Epithelial cell of proximal tubule (primary cell): ENCODE measurements around the gene SEMA3A. TPM values are rescaled to one million over a fixed set of nuclear protein-coding genes. Genes with fewer than 3 reads are reported as not detected.

ENCODE experiments used
- DNase-seq: peaks from one replicate; pipeline ENCODE4 v3.0.0-alpha.2; 2011; ENCODE audit warnings: low read depth
- H3K4me3 ChIP-seq: 2 replicates; pipeline ENCODE4 v1.5.1; 2011; ENCODE audit warnings: low read depth, mild to moderate bottlenecking, low read length
- total RNA-seq: library from RNA; depleted of rRNA; stranded (reverse); fragments of >200 nt; gene quantifications from 2 replicates; pipeline ENCODE4 v1.2.3, GENCODE V29; 2015
- TF ChIP-seq, protein P1 (sequence below): conservative IDR thresholded peaks from 2 replicates; pipeline ENCODE4 v1.5.1; 2012; ENCODE audit warnings: low read depth, mild to moderate bottlenecking, low read length

The SEMA3A gene
- total RNA-seq, 1 donor from 2014 or later = 13.7 TPM

DNA sequence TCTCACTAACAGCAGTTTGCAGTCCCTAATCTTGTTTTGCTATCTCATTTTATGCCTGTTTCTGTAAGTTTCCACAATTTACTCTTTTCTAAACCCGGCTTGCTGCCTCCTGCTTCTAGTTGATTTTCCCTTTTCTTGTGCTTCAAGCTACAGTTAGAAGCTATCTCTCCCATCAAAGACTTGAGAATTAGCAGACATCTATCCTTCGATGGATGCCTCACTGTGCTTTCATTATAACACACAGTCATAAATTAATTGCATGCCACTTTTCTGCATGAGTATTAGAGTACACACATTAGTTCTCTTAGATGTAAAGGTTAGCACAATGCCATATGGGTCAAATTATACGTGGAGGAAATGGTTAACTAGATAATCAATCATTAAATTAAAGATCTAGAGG, 48.7 kb downstream of the SEMA3A start:
- no peak overlapping the region for H3K4me3 ChIP-seq
- TF ChIP-seq, protein P1, sequence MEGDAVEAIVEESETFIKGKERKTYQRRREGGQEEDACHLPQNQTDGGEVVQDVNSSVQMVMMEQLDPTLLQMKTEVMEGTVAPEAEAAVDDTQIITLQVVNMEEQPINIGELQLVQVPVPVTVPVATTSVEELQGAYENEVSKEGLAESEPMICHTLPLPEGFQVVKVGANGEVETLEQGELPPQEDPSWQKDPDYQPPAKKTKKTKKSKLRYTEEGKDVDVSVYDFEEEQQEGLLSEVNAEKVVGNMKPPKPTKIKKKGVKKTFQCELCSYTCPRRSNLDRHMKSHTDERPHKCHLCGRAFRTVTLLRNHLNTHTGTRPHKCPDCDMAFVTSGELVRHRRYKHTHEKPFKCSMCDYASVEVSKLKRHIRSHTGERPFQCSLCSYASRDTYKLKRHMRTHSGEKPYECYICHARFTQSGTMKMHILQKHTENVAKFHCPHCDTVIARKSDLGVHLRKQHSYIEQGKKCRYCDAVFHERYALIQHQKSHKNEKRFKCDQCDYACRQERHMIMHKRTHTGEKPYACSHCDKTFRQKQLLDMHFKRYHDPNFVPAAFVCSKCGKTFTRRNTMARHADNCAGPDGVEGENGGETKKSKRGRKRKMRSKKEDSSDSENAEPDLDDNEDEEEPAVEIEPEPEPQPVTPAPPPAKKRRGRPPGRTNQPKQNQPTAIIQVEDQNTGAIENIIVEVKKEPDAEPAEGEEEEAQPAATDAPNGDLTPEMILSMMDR = no peak
- DNase-seq = no peak

DNA sequence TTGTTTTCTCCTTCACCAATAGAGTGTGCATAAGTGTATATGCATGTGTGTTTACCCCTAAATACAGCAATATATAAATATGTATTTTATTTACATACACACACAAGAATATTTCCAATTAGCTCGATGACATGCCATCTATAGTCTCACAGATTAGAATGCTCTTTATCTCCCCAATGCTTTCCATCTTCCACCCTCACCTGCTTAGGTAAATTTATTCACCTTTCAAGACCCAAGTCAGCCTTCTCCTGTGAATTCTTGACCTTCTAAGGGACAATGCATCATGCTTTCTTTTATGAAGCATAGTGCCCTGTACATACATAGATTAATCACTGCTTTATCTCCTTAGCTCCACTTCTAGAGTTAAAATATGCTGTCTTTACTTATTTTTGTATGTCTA, 49.7 kb downstream of the SEMA3A start:
- TF ChIP-seq, protein P1 = no peak
- no peak overlapping the region for H3K4me3 ChIP-seq
- DNase-seq = no peak

DNA sequence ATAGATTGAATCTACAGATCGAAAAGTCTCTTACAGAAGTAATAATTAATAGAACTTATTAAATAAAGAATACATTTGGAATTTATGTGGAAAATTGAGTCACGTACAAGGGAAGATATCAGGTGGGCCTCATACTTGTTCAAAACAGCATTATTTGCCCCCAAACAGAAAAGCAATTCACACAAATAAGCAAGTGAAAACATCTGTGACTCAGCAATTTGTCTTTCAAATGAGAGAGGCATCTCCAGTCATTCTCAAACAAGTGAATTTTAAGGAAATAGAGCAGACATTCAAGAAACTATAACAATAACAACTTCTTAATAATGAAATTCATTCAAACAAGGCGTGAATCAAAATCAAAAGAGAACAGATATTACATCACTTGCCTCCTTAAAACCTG, 50.1 kb downstream of the SEMA3A start:
- DNase-seq = no peak
- no peak overlapping the region for H3K4me3 ChIP-seq
- TF ChIP-seq, protein P1 = no peak

DNA sequence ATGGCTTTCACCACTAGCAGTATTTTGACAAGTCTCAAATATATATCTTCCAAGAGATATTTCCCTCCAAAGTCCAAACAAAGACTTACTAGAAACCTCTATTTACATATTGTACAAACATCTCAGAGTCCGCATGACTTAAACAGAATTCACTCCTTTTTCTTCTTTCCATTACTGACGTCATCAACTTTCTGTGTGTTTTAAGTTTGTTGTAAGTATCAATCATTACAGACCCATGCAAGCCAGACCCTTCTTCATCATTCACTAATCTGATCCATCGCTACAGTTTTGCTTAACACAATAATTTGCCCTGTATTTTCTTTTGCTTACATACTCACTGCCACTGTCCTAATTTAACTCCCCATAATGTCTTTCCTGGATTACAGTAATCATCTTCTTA, 51.9 kb downstream of the SEMA3A start:
- no peak overlapping the region for H3K4me3 ChIP-seq
- DNase-seq = no peak

DNA sequence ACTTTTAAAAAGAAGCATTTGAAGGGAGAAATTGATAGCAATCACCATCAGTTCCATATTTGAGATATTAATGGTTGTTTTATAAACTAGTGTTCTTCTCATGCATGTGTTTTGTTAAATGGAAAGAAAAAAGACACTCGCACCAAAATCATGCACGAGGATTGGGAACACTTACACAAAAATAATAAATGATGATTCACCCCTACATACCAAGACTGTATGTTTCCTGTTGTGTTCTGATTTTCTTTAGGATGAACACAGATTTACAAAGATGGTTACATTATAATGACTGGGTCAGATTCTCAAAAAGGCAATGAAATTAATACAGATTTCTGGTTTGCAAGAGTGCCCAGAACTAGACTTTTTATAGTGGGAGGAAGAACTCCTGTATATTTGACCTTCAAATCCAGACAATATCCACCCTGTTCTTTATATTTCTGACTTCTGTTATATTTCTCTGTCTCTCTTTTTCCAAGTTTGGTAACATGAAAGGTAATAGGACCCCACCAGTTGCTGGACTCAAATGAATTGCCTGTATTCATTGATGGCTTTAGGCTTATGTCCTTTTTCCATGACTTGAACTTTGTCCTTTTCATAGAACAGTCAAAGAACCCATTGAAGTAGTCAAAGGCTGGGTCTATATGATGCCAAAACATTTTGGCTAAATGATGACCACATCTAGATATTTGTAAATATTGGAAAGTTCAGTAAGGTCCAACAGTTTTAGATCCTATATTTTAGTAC, 54.4 kb downstream of the SEMA3A start:
- TF ChIP-seq, protein P1 = no peak
- no peak for DNase-seq
- no peak overlapping the region for H3K4me3 ChIP-seq

More for the DNA sequence above, 51.9 kb downstream of the SEMA3A start:
- TF ChIP-seq, protein P1 = no peak

DNA sequence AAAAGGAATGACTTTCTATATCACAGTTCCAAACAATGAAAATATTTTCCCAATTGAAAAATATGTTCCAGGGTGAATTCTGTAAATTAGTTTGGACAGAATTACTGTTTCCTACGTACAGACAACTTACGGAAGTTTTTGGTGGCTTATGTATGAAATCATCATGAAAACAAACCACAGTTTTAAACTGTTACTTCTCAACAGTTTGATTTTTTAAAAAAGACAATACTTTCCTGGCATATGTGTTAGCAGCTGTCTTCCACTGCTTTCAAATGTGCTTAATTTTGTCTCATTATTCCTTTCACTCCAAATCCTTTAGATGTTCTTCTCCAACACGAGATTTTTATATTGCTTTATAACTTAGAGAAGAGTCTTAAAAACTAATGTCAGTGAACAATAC, 56.2 kb downstream of the SEMA3A start:
- H3K4me3 ChIP-seq = no peak overlapping the region
- DNase-seq = no peak
- TF ChIP-seq, protein P1 = no peak

DNA sequence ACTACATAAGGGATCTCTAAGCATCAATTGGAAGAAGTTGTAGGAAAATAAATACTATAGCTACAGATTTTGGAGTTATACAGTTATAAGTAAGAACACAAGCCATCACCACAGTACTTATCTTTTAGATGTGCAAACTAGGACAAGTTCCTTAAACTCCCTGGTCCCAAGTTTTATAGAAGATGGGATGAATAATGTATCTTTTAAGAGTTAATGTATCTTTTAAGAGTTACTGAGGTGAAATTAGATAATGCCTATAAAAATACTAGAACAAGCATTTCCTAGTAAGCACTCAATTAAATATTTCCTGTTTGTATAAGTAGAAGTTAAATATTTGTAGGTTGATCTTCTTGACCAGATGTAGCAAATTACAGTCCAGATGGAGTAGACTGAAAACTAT, 56.8 kb downstream of the SEMA3A start:
- TF ChIP-seq, protein P1 = no peak
- no peak overlapping the region for H3K4me3 ChIP-seq
- DNase-seq = no peak
